NCI-H1436 treated with DMSO at 0.1 percent for 48 hours (cell line): ENCODE results near the gene AURKAIP1.

Experiments used
- DNase-seq: peaks from one replicate; lab custom pipeline; 2025; lab: John Stamatoyannopoulos, UW

Gene AURKAIP1

DNA sequence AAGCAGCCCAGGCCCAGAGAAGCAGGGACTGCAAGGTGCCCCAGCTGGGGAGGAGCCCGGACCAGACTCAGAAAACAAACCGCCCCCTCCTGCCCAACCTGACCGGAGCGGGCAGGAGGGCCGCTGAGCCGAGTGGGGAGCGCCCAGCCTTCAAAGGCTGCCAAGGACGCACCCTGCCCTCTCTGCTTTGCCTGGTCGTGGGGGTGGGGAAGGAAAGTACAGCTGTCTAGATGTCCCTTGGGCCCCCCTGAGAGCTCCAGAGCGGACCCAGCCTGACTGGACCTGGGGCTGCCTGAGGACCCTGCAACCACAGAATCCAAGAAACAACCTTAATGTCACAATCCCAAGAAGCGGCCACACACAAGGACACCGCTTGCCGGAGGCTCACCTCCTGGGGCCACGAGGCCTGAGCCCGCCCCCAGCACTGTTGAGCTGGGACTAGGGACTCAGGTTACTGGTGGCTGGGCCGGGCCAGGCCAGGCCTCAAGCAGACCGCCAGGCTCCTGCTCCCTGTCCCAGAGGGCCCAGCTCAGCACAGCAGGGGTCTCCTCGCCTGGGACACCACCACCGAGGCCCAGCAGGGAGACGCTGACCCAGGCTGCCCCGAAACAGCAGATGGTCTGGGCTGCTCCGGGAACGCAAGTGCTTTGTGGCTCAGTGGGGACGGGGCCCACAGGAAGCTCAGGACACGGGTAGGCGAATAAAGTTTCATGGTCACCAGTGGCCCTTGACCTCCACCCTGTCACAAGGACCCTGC, 27.2 kb downstream of the AURKAIP1 start:
- DNase-seq, result no peak

DNA sequence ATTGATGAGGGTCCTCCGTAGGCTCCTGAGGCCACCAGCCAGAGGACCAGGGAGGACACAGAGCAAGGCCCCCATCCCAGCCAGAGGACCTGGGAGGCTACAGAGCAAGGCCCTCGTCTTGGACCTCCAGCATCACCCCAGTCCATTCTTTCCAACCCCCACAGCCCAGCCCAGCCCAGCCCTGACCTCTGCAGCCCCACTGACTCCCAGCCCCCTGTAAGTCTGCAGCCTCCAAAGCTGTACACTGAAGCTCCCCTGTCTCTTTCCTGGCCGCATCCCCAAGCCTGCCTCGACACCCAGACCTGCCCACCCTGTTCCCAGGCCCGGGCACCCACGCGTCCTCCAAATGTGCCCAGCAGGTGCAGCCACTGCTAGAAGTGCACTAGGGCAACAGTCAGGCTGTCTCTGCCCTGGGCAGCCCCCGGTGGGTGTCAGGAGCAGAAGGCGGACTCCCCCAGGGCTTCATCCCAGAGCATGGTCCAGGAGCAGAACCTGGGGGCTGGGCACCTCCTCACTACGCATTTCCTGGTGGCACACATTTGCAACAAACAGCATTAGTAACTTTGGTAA, 27.9 kb downstream of the AURKAIP1 start:
- DNase-seq, result no peak

DNA sequence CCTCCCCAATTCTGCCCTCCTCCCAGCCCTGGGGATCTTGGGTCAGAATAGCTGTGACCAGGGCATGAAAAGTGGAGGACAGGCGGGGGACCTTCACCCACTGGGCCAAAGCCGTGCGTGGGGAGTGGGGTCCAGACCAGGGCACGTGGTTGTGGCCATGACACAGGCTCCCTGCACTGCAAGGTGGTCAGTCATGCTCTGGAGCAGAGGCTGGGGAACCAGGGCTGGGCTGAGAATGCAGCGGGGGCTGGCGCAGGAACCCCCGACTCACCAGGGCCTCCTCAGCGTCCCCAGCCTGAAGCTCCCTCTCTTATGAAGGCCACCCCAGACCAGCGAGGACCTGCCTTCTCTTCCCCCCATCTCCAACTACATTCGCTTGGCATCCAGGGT, 28.5 kb downstream of the AURKAIP1 start:
- DNase-seq, result no peak

DNA sequence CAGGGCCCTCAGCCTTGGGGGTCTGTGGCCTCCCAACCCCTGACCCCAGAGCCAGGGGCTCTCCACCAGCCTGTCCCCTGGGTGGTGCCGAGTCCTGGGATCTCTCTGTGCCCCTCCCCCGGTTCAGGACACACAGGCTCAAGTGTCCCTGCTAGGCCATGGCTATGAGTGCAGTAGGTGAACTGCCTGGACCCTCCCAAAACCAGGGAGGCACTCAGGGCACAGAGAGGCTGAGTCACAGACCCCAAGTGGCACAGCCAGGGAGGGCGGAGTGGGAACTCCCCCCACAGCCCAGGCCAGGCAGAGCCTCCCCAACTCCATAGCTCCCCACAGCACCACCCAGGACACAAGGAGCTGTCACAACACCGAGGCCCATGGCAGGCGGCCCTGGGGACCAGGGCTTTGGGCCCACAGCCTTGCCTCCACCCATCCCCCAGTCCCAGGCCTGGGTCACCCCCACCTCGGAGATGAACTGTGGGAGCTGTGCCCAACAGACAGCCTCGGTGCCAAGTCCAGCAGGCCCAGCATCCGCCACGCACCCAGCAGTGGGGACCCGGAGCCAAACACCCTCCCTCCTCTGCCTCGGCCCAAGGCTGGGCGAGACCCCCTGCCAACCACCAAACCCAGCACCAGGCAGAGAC, 29.0 kb downstream of the AURKAIP1 start:
- DNase-seq, result no peak

DNA sequence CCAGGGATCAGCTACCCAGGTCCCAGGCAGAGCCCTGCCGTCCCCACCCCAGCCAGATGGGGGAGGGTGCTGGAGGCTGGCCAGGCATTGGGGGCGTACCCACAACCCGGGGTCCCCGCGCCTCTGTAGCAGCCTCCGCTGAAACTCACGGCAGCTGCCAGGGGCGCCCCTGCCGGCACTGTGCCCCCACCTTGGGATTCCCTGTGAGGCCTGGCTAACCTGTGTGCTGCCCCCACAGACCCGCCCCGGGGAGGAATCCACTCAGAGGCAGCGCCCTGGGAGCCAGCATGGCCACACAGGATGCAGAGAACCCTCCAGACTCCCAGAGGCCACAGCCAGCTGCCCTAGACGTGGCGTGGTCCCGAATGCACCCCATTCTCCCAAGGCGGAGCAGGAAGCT, 29.6 kb downstream of the AURKAIP1 start:
- DNase-seq, result no peak

DNA sequence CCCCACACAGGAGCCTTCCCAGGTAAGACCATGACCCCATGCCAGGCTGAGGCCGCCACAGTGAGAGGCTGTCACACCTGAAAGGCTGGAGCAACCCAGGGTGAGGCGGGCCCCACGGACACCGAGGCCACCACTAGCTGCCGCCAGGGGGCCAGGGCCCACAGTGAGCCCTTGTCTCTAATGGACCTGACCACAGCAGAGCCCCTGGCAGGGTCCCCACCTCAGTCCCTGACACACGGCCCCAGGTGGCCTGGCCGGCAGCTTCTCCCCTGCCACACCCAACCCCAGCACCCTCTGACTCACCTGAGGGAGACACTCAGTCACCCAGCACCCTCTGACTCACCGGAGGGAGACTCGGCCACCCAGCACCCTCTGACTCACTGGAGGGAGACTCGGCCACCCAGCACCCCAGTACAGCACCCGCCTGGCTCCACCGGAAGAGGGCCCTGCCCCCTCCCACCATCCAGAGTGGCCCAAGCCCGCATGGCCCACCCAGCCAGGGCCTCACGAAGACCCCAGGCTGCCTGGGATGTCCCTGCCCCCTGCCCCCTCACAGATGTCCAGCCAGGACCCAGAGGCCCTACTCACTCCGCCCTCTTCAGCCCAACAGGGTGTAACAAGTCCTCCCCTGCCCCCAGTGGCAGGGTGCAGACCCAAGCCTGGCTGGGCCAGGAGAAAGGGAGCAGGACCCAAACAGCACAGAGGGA, 30.2 kb downstream of the AURKAIP1 start:
- no peak for DNase-seq

DNA sequence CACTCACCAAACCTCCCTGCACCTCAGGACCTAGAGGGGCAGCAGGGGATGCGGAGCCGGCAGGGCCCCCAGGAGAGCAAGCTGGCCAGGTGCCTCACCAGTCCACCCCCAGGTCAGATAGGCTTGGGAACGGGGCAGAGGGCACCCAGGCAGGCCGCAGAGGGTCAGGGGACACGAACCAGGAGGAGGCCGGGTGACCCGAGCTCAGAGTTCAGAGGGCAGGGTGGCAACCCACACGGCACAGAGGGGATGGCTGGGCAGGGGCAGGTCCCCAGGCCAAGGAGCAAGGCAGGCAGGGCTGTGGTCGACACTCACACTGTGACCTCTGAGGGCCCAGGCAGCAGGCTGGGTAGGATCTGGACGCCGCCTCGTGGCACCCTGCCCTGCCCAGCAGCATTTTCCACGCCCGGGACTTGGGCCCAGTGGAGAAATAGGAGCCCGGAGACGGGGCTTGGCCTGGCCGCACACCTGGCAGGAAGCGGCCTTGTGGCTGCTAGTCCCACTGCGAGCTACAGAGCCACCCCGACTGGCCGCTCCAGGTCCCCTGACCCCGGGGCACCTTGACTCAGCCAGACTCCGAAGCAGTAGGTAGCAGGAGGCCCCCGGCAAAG, 31.1 kb downstream of the AURKAIP1 start:
- no peak for DNase-seq

DNA sequence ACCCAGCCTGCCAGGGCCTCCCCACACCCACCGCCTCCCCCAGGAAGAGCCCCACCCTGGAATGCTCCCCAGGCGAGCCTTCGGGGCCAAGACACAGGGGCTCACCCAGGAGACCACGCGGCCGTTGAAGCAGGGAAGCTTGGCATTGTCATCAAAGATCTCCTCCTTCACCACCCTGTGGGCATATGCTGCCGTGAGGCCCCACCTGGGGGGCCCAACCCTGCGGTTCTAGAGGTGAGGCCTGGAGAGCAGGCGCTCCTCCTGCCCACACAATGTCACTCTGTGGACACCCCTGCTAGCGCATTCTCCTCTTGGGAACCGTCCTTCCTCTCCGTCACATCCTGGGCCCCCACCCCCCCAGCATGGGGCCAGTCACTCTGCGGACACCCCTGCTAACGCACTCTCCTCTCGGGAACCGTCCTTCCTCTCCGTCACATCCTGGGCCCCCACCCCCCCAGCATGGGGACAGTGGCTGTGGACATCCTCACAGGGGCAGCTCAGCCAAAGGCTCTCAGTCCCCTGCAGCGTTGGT, 32.4 kb downstream of the AURKAIP1 start:
- no peak for DNase-seq

DNA sequence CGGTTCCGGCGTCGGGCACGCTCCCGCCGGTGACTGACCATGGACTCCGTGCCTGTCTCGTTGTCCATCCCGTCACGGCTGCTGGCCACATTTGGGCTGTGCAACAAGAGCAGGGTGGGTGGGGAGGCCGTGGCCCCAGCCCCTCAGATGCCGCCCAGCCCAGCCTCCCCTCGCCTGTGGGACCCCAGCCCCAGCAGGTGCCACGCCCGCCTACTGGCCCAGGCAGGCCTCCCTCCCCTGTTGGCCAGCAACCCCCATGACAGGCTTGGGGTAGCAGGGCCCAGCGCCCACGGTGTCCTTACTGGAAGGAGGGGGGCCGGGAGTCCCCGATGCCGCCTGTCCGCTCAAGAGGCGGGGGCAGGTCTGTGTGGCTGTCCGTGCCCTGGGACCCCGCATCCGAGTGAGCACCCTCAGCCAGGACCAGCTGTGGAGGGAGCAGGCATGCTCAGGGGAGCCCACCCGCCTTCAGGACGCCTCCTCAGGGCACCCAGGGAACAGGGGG, 32.9 kb downstream of the AURKAIP1 start:
- DNase-seq, result no peak

DNA sequence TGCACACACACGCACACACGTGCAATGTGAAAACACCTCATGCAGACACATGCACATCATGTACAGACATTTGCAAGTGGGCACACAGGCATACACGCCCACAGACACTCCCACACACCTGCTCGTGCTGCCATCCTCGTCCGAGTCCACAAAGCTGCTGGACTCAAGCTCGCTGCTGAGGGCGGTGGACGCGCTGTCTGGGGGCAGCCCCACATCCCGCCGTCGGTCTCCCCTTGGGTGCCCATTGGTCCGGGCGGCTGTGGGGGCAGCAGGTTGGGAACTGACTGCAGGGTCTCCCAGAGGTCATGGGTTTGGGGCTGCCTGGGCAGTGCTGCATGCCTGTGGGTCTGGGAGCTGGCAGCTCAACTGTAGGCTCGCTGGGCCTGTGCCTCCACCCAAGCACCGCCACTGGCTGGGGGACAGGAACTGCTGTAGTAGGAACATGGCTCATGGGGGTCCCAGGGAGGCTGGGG, 33.4 kb downstream of the AURKAIP1 start:
- DNase-seq, result no peak

DNA sequence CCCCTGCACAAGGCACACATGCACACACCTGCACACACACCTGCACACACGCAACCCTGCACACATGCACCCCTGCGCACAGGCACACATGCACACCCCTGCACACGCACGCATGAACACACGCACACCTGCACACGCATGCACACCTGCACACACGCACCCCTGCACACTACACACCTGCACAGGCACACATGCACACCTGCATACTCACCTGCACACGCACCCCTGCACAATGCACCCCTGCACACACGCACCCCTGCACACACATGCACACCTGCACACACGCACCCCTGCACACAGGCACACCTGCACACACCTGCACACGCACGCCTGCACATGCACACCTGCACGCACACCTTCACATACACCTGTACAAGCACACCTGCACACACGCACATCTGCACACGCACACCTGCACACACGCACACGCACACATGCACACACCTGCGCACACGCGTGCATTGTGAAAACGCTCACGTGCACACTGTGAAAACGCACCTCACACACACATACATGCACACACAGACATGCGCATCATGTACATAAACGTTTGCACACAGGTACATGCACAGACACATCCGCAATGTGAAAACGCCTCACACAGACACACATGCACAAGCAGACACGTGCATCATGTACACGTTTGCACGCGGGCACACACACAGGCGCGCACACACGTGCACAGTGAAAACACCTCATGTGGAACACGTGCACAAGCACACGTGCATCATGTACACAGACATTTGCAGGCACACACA, 34.0 kb downstream of the AURKAIP1 start:
- no peak for DNase-seq

DNA sequence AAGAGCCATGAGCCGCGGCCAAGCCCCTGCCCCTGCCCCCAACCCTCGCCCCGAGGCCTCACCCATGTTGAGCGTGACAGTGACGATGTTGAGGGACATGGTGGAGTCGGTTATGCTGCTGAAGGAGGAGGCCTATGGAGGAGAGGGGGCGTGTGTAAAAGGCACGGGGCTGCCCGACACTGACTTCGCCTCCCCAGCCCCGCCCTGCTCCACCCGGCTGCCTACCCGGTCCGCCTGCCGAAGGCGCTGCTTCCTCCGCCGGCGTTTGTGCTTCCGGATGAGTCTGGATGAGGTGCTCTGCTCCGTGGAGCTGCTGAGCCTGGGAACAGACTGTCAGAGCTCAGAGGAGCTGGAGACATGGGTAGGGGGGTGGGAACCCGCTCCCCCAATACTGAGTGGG, 34.8 kb downstream of the AURKAIP1 start:
- no peak for DNase-seq

DNA sequence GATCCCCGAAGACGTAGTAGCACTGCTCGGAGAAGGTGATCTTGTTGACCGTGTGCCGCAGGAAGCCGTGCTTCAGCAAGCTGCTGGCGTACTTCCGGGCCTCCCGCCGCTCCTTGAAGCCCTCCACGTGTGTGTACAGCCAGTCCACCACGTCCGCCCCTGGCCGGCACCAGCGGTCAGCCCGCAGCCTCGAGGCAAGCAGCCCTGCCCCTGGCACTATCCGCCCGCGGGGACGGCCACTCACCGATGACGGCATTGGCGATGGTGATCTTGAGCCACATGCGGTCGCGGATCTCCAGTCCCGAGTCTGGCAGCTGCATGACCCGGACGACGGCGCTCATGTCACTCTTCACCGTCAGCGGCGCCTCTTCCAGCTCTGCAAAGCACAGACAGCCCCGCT, 36.7 kb downstream of the AURKAIP1 start:
- no peak for DNase-seq

DNA sequence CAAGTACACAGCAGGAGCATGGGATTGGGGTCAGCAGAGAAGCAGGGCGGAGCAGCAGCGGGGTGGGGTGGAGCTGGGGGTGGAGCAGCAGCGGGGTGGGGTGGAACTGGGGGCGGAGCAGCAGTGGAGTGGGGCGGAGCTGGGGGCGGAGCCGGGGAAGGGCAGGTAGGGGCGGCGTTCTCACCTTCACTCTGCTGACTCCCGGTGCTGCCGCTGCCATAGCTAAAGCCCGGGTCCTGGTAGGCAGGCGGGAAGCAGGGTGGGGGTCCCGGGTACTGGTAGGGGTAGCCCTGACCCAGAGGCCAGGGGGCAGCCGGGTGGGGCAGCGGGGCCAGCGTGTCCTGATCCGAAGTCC, 37.2 kb downstream of the AURKAIP1 start:
- no peak for DNase-seq

DNA sequence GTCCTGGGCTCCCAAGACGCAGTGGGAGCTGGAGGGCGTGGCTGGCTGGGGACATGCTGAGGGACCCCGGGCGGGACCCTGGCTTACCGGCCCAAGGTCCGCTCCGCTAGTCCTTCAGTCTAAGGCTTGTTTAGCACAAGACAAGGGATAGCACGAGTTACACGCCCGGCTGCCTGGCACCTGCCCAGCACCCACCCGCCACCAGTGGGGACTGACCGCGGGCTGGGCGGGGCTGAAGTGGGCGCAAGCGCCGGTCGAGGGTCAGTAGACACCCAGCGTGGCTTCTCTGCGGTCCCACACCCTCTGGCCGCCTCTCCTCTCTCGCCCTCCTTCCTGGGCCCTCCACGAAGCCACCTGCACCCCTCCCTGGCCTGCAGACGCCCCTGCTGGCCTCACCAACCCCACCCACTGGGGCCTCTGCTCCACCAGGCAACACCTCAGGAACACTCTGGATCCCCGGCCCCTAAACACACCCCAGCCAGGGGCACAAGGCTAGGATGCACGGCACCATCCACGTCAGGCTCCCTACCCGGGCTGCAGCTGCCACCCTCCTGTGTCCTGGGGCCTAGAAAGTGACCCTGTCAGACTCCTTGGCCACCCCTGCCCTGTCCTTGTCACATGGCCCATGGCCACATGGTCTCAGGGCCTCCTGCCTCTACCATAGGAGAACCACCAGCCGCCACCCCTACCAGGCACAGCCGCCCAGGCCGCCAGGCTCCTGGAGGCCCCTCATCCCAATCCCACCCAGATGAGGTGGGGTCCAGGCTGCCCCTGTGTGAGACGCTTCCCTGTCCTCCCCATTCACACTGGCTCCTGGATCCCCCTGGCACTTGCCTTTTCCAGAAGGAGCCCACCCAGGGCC, 37.8 kb downstream of the AURKAIP1 start:
- DNase-seq, result no peak

DNA sequence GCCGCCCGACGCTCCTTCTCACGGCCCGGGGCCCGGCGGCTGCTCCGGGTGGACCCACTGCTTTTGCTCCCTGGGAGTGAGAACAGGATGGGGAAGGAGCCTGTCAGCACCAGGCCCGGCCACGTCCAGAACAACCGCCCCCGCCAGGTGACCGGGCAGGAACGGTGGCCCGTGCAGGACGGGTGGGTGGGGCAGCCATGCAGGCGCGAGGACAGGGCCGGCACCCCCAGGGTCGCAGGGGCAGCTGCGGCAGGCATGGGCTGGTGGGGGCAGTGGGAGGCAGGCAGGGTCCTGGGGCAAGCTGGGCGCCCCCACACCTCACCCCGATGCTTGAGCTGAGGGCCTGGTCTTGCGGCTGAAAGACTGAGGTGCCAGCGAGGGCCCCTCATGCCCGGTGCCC, 38.6 kb downstream of the AURKAIP1 start:
- DNase-seq, result no peak

DNA sequence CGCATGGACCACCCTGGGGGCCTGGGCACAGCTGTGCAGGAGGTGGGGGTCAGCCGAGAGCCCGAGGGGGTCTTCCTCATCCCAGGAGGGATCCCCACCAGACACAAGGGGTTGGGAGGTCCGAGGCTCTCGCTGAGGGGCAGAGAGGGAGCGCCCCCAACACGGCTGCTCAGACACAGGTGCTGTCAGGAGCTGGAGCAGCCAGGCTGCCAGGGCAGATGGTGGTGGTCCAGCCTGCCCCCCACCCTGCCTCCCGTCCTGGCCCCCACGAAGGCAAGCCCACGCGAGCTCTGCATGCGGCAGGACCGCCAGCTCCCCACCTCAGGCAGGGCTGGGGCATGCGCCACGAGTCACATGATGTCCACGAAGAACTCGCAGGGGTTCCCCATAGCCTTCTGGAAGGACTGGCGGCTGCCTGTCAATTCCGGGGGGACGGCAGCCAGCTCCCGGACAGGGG, 39.2 kb downstream of the AURKAIP1 start:
- no peak for DNase-seq

DNA sequence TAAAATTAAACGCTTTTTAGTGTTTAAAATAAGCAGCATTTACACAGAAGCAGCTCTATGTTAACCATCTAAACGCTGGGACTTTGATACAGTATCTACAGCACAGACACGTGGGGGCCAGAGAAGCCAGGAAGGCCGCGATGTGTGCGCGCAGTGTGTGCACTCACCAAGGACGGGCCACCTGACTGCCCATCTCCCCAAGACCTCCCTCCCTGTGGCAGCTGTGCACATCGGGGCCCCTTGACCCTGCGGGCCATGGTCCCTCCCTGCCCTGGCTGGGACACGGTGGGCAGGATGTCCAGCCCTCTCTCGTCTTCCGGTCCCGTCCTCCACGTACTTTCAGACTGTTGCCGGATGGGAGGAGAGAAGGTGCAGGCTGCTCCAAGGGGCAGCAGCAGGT, 39.7 kb downstream of the AURKAIP1 start:
- DNase-seq, result no peak

DNA sequence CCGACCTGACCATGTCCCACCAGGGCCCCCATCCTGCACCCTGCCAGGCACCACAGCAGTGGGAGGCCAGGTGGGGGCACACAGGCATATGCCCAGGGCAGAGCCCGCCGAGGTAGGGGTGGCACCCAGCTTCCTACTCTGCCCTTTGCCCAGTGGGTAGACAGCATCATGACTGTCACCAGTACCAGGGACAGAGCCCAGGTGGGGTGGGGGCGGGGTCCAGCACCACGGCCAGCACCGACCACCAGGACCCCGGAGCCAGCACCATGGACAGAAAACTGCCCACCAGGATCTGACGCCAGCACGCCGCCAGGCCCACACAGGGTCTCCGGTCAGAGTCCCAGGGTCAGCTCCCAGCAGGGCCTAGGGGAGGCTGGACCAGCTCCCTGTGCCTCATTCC, 40.2 kb downstream of the AURKAIP1 start:
- DNase-seq, result no peak

DNA sequence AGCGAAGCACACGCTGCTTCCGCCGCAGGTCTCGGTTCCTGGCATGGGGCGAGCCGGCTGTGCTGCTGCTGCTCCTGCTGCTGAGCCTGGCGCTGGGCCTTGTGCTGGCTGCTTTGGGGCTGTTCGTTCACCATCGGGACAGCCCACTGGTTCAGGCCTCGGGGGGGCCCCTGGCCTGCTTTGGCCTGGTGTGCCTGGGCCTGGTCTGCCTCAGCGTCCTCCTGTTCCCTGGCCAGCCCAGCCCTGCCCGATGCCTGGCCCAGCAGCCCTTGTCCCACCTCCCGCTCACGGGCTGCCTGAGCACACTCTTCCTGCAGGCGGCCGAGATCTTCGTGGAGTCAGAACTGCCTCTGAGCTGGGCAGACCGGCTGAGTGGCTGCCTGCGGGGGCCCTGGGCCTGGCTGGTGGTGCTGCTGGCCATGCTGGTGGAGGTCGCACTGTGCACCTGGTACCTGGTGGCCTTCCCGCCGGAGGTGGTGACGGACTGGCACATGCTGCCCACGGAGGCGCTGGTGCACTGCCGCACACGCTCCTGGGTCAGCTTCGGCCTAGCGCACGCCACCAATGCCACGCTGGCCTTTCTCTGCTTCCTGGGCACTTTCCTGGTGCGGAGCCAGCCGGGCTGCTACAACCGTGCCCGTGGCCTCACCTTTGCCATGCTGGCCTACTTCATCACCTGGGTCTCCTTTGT, 41.3 kb downstream of the AURKAIP1 start:
- DNase-seq, result no peak
